GM12801 (cell line): ENCODE measurements around the gene FER.

Experiments
- TF ChIP-seq, protein P1 (sequence below): IDR thresholded peaks from one replicate; pipeline ENCODE4 v1.5.1; 2011; ENCODE audit warnings: control low read depth; ENCODE audit not compliant: insufficient read length; ENCODE audit errors: extremely low read depth

FER gene

DNA sequence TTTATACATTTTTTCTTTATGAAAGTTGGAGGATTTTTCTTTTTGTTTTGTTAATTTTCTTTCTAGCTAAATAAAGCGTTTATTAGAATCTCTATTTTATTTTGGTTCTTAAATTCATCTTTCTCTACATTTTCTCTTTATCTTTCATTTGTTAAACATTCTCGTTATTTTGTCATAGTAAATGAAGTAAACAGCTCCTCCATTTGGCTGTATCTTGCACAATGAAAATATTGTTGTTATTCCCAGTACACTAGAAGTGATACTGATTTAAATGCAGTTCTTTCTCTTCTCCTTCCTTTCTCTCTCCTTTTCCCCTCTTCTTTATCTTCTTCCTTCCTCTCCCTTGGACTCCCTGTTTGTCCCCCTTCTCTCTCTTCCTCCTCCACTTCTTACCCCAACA lies 88.8 kb downstream of the FER start:
- TF ChIP-seq, protein P1, sequence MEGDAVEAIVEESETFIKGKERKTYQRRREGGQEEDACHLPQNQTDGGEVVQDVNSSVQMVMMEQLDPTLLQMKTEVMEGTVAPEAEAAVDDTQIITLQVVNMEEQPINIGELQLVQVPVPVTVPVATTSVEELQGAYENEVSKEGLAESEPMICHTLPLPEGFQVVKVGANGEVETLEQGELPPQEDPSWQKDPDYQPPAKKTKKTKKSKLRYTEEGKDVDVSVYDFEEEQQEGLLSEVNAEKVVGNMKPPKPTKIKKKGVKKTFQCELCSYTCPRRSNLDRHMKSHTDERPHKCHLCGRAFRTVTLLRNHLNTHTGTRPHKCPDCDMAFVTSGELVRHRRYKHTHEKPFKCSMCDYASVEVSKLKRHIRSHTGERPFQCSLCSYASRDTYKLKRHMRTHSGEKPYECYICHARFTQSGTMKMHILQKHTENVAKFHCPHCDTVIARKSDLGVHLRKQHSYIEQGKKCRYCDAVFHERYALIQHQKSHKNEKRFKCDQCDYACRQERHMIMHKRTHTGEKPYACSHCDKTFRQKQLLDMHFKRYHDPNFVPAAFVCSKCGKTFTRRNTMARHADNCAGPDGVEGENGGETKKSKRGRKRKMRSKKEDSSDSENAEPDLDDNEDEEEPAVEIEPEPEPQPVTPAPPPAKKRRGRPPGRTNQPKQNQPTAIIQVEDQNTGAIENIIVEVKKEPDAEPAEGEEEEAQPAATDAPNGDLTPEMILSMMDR, result no peak

- TF ChIP-seq, protein P1, result no peak
These were observed 110.2 kb downstream of the FER start for GRCh38 chr5:108857905-108858304.

DNA sequence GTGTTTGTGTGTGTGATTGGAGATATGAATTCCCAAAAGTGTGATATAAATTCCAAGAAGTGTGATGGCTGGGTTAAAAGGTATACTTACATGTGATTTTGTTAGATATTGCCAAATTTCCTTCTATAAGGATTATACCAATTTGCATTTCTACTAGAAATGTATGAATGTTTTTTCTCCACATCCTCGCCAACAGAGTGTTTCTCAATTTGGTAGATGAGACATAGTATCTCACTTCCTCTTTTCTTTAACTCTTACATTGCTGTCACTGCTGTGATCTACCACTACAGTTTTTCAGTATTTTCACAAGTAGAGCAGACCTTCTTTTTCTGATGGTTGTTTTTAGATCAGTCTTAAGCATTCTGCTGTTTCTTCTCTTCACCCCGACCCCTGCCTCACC lies 111.3 kb downstream of the FER start:
- TF ChIP-seq, protein P1, result no peak

DNA sequence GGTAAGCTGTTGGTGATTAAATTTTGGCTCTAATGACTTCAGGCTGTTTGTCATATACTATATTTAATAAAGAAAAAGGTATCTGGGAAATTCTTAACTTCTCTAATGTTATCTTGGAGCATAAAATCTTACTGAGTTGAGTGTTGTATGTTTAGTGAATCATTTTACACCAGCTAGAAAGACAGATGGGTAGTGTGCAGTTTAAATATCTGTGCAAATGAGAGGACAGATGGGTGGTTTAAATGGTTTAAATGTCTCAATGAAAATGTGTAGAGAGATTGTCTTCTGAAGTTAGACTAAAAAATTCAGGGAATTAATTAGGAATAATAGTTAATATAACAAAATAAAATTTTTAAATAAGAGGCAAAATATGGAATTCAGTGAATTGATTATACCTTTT lies 114.5 kb downstream of the FER start:
- TF ChIP-seq, protein P1, result no peak

DNA sequence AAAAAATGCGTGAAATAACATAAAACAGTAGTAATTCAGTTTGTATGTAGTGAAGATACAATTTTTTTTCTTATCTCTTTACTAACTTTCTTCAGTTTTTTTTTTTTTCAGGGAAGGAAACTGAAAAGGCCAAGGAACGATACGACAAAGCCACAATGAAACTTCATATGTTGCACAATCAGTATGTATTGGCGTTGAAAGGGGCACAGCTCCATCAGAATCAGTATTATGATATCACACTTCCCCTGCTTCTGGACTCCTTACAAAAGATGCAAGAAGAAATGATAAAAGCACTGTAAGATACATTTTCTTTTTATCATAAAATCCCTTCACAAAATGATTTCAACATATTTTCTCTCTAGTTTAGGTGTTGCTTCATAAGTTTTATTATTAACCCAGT lies 120.0 kb downstream of the FER start:
- TF ChIP-seq, protein P1, result no peak

- TF ChIP-seq, protein P1, result no peak
These were observed 121.4 kb downstream of the FER start for GRCh38 chr5:108869066-108869465.

DNA sequence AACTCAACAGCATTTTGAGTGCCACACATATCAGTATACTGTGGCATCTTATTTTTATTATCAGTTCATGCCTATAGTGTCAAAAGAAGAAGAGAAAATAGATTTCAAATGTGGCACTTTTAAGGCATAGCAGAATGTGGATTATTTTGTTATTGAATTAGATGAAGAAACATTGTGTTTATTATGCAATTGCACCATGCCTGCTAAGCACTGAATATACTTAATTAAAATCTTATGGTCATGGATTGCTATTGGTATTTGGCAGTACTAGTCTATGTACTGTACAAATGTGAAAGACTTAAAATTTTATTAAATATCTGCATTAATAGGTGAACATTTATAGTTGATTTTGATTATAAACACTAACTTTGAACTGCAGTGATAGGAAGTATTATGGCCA lies 128.8 kb downstream of the FER start:
- TF ChIP-seq, protein P1, result no peak

GRCh38 chr5:108878756-108879155 lies 131.1 kb downstream of the FER start:
- TF ChIP-seq, protein P1, result no peak
